Stimulated activated CD4-positive, alpha-beta T cell treated with anti-CD3 and anti-CD28 coated beads, Interleukin-12 subunit alpha, Interleukin-12 subunit beta, amount 100 ng/mL, for 24 hours (primary cell): ENCODE results near the gene ADA.

ENCODE experiments used
- DNase-seq, 2 experiments: peaks; one replicate each; pipeline ENCODE4 v3.0.0-alpha.2; 2020; ENCODE audit warnings: low read depth in 2 of 2

The ADA gene

DNA sequence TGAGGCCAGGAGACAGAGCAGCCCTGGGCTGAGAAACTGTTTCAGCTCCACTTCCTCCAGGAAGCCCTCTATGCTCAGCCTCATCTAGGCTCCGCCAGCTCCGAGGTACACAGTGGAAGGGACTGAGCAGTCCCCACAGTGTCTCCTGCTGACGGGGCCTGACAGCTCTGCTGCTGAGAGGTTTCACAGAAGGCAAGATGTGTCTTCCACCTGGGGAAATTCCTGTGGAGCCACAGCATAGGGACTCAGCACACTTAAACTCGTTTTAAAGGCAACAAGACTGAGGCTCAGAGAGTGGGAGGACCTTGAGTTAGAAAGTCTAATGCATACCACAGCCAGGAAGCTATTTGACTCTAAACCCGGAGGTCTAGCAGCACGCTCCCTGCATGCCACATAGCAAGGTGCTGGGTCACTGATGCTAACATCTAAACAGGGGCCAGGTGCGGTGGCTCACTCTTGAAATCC lies 6.8 kb downstream of the ADA start:
- DNase-seq: peak in 1 of 2 experiments; percentile 11

DNA sequence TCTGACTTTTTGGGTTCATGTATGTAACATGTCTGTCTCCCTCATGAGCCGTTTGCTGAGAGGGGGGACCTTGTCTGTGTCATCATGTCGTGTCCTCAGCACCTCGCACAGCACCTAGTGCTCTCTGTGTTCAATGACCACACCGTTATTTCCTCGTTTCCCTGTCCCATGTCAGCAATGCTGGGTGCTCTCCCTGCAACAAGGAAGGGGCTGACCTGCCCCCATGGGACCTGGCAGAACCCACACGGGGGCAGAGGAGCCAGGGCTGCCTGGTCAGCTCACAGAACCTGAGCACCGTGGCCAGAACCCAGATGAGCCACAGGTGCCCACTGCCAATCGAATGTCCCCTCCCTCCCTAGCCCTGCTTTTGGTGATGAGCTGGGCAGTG lies 7.3 kb downstream of the ADA start:
- no peak for DNase-seq

DNA sequence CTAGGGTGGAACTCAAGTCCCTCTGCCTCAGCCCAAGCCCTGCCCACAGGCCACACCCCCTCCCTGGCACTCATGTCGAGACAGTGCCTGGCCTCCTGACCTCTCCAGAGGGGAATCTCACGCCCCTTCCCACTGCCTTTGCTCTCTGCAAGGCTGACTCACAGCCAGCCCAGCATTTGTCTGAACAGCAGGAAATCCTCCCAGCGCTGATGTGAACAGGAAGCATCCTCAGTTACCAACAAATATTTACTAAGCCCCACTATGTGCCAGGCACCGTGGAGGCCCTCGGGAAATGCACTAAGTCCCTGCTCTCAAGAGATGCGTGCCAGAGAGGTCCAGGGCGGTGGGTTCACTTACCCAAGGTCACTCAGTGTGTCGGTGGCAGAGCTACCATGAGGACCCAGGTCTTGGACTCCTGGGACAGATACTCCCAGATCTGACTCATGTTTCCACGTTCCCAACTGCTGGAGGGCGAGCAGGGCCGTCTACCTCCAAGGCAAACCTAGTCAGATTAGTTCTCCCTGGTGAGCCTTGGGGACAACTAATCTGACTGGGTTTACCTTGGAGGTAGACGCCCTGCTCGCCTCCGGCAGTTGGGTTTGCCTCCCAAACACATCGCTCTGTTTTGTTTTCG lies 7.8 kb downstream of the ADA start:
- peak in 1 of 2 experiments; percentile 20 for DNase-seq

DNA sequence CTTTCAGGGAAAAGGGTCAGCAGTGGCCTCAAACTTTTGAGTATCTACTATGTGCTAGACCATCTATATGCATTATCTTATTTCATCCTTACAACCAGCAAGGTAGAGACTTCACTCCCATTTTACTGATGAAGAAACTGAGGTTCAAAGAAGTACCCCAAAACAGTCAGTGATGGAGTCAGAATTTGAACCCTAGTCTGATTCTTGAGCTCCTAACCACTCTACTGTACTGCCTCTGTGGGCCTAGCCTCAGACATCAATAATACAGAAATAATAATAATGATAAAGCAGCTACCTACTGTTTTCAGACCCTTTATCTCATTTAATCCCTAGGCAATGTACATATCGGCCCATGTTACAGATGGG lies 8.4 kb downstream of the ADA start:
- no peak for DNase-seq

DNA sequence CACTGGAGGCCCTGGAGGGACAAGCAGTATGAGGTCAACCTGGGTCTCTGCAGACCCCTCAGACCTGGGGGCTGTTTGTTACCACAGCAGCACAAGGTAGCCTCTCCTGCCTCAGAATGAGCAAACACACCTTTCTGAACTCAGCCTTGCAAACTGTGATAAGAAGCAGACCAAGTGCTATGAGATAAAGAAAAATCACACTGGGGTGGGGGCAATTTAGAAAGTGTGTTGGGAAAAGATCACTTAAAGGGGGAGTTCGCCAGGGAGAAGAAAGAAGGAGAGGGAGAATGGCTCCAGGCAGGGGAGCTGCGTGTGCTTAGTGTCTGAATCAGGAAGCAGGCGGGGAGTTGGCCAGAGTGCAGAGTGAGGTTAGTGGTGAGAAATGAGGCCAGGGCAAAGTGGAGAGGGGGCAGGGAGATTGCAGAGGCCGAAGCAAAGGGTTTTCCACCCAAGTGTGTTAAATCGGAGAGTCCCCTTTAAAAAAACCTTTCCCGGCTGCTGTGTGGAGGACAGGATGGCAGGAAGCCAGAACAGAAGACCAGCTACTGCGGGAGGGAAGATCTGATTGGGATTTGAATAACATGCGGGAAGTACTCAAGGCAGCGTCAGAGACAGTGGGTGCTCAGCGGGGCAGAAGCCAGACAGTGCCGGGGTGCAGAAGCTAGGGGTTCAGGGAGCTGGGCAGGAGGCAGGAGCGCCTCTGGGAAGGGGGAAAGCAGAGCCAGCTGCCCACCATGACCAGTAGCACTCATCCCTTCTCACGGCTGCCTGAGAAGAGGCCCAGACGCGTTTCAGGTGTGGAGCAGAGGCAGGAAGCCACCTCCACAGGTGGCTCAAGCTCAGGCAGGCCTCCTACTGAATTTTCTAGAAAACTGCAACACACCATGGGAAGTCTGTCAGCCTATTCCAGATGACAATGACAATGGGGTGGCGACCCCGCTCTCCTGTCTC lies 9.0 kb downstream of the ADA start:
- no peak for DNase-seq

DNA sequence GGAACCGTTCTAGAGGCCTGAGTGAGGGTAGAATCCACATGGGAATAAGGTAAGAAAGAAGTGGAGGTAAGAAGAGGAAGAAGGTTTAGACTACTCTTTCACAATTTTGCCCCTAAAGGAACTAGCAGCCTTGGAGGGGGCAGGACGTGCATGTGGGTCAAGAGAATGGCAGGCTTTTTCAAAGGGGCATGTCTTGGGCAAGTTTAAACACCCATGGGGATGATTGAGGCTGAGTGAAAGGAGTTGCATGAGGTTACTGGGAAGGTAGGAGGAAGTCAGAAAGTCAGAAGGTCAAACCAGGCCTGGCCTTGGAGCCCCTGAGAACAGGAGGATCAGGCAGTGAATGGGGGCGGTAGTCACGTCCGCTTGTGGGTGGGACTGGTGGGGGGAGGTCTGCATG lies 10.2 kb downstream of the ADA start:
- DNase-seq: no peak

DNA sequence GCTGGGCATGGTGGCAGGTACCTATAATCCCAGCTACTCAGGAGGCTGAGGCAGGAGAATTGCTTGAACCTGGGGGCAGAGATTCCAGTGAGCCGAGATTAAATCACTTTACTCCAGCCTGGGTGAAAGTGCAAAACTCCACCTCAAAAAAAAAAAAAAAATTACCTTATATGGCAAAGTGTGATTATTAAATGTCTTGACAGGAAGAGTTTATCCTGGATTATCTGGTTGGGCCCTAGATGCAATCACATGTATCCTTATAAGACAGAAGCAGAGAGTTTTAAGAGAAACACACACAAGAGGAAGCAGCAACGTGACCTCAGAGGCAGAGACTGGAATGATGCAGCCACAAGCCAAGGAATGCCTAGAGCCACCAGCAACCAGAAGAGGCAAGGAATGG lies 11.0 kb downstream of the ADA start:
- DNase-seq: no peak

DNA sequence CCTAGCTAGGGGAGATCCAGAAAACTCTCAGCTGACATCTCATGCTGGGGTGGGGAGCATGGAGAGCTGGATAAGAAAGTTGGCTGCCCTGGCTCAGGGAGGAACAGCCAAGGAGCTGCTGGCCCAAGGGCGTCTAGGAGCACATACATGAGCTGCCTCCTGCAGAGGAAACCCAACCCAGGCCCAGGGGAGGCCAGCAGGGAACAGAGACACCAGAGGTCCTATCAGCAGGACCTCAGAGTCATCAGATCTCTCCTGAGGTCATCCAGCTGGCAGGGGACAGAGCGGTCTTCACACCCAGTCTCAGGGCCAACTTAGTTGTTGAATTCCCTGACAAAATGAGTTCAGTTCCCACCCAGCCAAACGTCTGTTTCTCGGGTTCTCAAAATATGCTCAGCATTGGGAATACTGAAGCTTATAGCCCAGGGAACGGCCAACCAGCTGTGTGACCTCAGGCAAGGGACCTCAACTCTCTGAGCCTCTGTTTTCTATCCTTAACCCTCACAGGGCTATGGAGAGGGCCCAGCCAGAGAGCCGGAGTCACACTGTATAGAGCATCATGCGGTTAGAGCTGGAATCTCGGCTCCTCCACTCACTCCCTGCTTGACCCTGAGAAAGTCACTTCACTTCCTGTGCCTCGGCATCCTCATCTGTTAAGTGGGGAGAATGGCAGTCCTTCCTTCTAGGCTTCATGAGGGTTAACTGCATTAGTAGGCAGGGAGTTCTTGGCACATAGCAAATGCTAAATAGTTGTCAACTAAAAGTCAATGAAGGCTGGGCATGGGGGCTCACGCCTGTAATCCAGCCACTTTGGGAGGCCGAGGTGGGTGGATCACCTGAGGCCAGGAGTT lies 13.8 kb downstream of the ADA start:
- no peak for DNase-seq

DNA sequence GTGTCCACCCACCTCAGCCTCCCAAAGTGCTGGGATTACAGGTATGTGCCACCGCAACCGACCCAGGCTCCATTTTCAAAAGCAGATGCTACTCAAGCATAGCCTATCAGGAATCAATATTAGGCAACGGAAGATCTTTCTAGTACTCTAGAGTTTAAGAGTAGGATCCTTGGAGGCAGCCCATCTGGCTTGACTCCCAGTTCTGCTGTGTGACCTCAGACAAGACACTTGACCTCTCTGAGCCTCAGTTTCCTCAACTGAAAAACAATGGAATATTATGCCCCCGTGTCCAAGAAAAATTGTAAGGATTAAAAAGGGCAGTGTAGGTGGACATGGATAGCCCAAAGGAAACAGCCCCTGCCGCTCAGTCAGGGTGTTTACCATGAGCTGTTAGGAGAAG lies 14.5 kb downstream of the ADA start:
- DNase-seq: no peak

DNA sequence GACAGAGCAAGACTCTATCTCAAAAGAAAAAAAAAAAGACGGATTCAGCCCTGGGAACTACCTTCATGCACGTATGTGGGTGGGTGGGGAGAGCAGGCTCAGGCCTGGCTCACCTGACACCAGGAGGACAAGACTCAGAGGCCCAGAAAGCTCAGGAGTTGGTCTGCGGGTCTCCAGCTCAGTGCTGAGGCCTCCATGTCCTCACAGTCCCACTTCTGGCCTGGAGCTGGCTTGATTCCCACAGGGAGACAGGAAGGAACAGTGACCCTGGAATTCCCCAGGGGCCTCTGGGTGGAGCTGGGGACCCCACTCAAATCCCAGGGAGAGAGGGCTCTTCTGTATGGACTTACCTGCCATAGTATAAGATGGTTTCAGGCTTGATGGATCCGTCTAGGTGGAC lies 15.6 kb downstream of the ADA start:
- no peak for DNase-seq

DNA sequence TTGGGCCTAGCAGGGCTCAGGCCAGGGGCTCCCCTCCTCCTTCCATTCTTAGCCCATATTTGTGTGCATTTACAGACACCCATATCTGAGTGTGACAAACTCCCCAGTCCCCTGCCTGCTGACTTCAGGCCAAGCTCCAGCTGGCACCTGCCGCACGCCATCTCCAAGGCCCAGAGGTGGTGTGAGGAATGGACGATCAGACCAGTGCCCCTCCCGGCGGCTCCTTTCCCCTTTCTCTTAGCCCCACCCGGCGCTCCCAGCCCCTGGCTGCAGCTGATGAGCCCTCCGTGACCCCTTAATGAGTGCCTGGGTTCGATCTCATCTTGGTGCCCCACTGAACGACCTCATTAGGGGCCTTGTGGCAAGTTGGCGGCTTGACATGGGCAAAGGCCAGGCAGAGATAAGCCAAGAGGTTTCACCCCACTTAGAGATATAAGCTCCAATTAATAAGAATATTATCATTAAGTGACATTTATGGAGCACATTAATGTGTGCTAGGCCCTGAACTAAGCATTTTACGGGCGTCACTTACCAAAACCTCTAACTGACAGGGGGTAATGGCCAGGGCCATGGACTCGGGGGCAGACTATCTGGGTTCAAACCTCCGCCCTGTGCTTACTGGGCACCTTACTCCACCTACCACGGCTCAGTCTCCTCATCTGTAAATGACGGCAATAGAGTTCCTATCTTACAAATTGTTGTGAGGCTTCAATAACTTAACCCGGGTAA lies 17.5 kb downstream of the ADA start:
- no peak for DNase-seq

DNA sequence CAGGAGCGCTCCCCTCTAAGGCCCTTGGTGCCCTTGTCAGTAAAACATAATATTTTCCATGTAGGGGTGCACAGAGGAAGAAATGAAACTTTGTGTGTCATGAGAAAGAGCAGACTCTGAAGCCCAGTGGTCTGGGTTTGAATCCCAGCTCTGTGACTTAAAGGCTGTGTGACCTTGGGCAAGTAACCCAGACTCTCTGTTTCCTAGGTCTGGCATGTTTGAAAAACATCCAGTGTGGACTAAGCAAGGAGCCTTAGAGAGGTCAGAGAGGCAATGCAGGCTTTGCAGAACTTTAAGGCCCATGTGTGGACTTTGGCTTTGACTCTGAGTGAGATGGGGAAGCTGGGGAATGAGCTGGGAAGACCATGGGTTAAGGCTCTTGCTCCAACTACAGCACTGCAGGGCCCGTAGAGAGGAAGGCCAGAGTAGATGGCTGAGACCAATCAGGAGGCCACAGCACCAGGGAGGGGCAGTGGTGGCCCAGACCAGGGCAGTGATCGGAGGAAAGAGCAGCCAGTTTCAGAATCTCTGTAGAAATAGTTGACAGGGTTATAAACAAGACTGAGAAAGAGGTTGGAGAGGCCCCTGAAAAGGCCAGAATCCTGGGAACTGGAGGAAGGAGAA lies 18.2 kb downstream of the ADA start:
- no peak for DNase-seq

DNA sequence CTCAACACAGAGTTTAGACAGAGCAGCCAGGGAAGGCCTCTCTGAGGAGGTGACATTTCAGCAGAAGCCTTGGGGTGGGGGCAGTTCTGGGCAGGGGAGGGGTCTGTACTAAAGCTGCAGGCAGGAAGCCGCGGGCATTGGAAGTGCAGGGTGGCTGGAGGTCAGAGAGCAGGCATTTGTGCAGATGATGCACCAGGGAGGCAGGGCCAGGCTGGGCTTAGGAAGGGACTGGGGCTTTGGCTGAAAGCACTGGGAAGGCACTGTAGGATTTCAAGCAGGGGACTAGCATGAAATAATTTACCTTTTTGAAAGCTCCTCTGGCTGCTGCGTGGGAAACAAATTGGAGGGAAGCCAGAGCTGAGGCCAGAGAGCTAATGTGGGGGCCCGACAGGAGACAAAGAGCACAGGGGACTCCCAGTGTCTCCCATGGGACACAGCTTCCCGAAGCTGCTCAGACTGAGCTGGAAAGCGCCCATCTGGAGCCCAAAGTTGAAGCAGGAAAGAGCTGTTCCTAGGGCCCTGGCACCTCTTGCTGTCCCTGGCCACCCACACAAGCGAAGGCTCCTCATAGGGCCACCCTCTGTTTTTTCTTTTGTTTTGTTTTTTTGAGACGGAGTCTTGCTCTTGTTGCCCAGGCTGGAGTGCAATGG lies 19.3 kb downstream of the ADA start:
- no peak for DNase-seq

DNA sequence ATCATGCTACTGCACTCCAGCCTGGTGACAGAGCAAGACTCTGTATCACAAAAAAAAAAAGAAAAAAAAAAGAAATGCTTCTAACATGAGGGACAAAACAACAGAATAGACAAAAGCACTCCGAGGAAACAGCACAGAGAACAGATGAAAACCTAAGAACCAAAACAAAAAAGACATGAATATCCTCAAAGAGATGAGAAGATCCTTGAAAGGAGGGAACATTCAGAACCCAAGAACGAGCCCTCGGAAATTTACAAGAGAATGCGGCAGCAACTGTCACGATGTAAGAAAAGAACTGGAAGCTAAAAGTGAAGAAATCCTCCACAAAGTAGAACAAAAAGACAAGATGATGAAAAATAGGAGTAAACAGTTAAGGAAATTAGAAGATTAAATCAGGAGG lies 21.2 kb downstream of the ADA start:
- no peak for DNase-seq

DNA sequence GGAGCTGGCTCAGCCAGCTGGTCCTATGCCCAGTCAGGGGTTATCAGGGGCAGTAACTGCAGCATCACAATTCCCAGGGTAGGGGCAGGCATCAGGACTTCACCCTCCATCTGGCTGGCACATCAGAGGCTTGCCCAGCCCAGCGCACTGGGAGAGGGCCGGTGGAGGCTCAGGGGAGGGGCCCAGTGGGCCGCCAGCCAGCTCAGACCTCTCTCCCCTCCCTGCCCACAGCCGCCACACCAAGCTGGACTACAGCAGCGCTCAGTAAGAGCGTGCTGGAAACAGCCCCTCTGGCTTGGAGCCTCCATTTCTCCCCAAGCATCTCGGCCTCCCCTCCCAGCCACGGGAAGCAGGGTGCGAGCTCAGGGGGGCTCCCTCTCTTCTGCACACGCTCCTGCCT lies 22.0 kb downstream of the ADA start:
- no peak for DNase-seq

DNA sequence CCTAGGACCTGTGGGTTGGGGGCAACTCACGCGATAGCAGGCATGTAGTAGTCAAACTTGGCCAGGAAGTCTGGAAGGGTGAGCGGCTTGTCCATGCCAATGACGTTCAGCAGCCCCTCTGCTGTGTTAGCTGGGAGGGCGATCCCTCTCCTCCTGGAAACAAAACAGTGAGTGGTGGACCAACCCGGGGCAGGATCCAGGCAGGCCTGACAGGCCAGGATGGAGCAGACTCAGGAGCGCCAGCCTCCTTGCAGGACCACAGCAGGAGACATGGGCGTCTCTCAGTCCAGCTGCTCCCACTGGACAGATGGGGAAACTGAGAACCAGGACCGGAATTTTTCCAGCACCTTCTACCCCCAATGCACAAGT lies 22.5 kb downstream of the ADA start:
- no peak for DNase-seq

DNA sequence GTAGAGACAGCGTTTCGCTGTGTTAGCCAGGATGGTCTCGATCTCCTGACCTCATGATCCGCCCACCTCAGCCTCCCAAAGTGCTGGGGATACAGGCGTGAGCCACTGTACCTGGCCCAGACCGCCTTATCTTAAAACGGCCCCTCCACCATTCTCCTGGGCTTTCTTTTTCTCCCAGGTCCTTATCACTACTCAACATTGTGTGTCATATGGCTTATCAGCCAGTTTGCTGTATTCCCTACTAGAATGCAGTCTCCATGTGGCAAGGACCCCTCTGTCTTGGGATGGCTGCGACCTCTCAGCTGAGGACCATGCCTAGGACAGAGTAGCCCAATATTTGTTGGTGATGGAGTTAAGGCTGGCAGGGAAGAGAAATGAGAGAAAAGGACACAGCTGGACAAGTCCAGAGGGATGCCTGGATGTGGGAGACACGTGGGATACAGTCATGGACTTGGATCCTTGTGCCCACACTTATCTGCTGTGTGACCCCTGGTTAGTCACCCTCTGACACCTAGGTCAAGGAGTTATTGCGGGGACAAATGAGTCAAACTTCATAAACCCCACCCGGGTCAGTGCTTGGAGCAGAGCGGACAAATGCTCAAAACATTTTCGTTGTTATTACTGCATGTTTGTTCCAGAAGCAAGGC lies 24.0 kb downstream of the ADA start:
- DNase-seq: no peak

DNA sequence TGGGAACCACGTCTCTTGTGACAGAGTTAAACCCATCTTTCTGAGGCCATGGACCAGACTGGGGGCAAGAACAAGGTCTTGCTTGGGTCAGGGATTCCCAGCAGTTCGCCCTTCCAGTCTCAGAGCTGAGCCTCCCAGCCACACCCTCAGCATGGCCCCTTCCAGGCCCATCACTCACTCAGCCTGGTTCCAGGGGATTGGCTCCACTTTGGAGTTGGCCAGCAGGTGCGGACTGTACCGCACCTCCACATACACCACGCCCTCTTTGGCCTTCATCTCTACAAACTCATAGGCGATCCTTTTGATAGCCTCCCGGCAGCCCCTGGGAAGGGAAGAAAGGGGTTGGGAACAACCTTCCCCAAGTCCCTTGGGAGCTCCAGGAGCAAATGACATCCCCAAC lies 25.2 kb downstream of the ADA start:
- no peak for DNase-seq

DNA sequence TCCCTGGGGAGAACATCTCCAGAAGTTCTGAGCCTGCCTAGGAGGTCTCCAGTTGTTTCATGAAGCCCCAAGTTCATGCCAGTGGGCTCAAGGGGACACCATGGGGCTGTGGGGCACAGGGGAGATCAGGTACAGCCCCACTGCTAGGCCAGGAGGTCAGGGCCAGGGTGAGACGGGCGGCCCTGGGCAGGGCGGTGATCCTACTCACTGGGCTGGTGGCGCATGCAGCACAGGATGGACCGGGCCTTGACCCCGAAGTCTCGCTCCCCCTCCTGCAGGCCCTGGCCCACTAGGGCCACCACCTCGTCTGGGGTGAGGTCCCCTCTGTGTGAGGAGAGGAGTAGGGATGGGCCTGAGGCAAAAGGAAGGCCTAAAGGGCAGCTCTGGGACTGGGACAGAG lies 26.1 kb downstream of the ADA start:
- no peak for DNase-seq

DNA sequence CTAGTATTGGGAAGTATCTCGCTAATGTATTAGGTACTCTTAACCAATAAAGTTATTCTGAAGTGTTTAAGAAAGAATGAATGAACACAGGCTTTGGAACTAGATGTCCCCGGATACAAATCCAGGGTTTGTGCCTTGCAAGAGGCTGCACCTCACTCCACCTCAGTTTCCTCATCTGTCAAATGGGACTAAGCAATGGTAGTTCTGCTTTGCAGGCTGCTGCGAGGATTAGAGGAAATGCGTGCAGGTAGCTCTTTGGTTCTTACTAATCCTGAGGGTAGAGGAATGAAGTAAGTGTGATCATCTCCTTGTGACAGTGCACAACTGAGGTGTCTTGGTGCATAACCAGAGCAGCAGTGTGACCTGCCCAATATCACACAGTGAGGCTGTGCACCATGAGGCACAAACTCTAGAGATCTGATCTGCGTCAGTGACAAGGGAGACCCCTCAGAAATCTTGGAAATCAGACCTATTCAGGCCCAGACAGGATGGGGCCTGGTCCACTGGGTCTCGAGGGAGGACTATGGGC lies 26.7 kb downstream of the ADA start:
- no peak for DNase-seq
